Measurements from ENCODE around the gene PFAS. TPM values are rescaled to one million over a fixed set of nuclear protein-coding genes. Genes with fewer than 3 reads are reported as not detected.
A peak's percentile ranks its signal among the peaks of the same experiment; 100 is the strongest.

PFAS gene
- total and polyA plus RNA-seq, 12 donors: 8.6 to 17.9 (median 13.3) TPM

DNA sequence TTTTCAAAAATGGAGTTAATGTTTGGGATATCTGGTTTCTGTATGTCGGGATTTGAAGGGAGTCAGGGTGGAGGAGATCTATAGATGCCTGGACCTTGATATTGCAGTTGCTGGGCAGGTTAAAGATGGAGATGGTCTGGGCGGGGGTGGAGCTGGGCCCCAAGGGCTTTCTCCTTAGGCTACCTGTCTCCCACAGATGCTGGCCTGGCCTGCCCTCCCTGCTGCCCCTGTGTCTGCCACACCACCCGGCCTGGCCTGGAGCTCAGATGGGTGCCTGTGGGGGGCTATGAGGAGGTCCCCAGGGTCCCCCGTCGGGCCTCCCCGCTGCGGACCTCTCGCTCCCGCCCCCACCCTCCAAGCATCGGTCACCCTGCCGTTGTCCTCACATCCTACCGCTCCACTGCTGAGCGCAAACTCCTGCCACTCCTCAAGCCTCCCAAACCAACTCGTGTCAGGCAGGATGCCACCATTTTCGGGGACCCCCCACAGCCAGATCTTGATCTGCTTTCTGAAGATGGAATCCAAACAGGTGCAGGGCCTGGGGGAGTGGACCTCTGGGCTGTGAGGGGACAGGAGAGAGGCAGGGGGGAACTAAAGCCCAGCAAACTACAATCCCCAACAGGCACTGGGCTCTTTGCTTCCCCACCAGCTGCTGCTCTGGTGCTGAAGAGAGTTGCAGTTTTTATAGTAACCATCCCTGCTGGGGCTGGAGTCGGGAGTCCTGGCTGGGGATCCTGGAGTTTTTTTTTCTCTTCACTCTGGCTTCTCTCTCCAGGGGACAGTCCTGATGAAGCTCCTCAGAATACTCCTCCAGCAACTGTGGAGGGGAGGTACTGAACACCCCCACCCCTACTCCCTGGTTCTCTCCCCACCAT is 63.9 kb downstream of the PFAS start:
- H3K4me3 ChIP-seq: peak overlapping the region in 9 of 10 donors; percentile 41 to 71 (median 59)
- intact Hi-C loops (cut with DNase I): loop anchor here in 5 of 10 donors (5.0 to 10.0 kb wide), 4 partner anchors 44 to 64 kb away; partner anchors contain the start of gene KRABD2 (in 1 of the 5)
- WGBS, 2 donors: 54 to 56% methylated on average over 16 of the region's 16 CpGs
- TF ChIP-seq, protein P1, sequence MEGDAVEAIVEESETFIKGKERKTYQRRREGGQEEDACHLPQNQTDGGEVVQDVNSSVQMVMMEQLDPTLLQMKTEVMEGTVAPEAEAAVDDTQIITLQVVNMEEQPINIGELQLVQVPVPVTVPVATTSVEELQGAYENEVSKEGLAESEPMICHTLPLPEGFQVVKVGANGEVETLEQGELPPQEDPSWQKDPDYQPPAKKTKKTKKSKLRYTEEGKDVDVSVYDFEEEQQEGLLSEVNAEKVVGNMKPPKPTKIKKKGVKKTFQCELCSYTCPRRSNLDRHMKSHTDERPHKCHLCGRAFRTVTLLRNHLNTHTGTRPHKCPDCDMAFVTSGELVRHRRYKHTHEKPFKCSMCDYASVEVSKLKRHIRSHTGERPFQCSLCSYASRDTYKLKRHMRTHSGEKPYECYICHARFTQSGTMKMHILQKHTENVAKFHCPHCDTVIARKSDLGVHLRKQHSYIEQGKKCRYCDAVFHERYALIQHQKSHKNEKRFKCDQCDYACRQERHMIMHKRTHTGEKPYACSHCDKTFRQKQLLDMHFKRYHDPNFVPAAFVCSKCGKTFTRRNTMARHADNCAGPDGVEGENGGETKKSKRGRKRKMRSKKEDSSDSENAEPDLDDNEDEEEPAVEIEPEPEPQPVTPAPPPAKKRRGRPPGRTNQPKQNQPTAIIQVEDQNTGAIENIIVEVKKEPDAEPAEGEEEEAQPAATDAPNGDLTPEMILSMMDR (IDR thresholded peaks at IDR 0.05): no peak
- peaks cover 0 to 57% (median 29%) of the 10 kb centered on the region in 7 donors for H3K27me3 ChIP-seq
- DNase-seq (no peak), ATAC-seq (no peak)
- no peaks in the 10 kb centered on the region for H3K9me3 ChIP-seq
- H3K4me1 ChIP-seq: peaks cover 7 to 51% (median 22%) of the 10 kb centered on the region in 9 donors
- peak overlapping the region in 6 of 10 donors; percentile 28 to 96 (median 68) for H3K27ac ChIP-seq
- peaks cover 0 to 47% (median 0%) of the 10 kb centered on the region in 9 donors for H3K36me3 ChIP-seq

DNA sequence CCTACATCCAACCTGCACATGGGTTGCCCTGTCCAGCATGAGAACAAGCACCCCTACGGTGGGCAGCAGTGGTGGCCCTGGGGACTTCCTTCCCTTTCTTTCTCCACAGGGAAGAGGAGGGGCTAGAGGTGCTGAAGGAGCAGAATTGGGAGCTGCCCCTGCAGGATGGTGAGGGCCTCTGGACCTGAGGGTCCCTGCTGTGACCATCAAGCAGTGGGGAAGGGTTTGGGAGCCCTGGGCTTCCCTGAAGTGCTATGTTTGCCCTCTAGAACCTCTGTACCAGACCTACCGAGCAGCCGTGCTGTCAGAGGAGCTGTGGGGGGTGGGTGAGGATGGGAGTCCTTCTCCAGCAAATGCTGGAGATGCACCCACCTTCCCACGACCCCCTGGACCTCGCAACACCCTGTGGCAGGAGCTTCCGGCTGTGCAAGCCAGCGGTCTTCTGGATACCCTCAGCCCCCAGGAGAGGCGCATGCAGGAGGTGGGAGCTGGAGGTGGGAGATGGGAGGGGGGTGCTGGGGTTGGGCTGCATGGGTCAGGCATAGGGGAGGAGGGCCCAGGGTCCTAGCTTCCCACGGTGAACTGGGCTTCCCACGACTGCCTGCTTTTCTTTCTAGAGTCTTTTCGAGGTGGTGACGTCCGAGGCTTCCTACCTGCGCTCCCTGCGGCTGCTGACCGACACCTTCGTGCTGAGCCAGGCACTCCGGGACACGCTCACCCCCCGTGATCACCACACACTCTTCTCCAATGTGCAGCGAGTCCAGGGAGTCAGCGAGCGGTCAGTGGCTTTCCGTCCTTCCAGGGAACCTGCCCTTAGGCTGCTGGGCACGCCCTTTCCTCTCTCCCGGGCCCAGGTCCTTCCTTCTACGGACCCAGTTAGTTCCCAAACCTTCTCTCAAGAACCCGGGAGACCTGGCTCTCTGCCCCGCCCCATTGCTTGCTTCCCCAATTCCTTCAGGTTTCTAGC is 66.0 kb downstream of the PFAS start:
- peaks cover 7 to 42% (median 19%) of the 10 kb centered on the region in 9 donors for H3K4me1 ChIP-seq
- 18 to 22% methylated on average over 29 of the region's 29 CpGs for WGBS, 2 donors
- peaks cover 0 to 68% (median 8%) of the 10 kb centered on the region in 9 donors for H3K36me3 ChIP-seq
- peaks cover 0 to 60% (median 29%) of the 10 kb centered on the region in 7 donors for H3K27me3 ChIP-seq
- peak overlapping the region in 3 of 10 donors; percentile 10 to 90 (median 15) for H3K27ac ChIP-seq
- H3K4me3 ChIP-seq: peak overlapping the region in 6 of 10 donors; percentile 5 to 25 (median 15)
- no peak for ATAC-seq
- no peak for DNase-seq
- TF ChIP-seq, protein P1 (IDR thresholded peaks at IDR 0.05): no peak
- no peaks in the 10 kb centered on the region for H3K9me3 ChIP-seq
- intact Hi-C loops (cut with DNase I): loop anchor here in 5 of 10 donors (5.0 to 10.0 kb wide), 4 partner anchors 42 to 62 kb away; partner anchors contain the start of gene KRABD2 (in 1 of the 5)

DNA sequence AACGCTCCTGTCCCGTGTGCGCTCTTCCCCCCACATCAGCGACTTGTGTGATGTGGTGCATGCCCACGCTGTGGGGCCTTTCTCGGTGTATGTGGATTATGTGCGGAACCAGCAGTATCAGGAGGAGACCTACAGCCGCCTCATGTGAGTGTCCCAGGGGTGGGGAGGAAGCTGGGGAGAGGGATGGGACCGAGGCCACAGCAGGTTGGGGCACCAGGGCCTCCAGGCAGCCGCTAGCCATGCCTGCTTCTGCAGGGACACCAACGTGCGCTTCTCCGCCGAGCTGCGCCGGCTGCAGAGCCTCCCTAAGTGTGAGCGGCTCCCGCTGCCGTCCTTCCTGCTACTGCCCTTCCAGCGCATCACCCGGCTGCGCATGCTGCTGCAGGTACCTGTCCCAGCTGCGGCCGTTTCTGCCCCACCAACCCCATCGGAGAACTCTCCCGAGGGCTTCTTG is 66.7 kb downstream of the PFAS start:
- 30 to 43% methylated on average over 26 of the region's 26 CpGs for WGBS, 2 donors
- Histone ChIP-seq H3K4me3 (peak overlapping the region in 6 of 10 donors; percentile 5 to 25 (median 15)), H3K36me3 (peaks cover 0 to 76% (median 8%) of the 10 kb centered on the region in 9 donors), H3K27ac (peak overlapping the region in 1 of 10 donors; percentile 90), H3K27me3 (peaks cover 0 to 60% (median 29%) of the 10 kb centered on the region in 7 donors), H3K9me3 (no peaks in the 10 kb centered on the region), H3K4me1 (peaks cover 7 to 42% (median 19%) of the 10 kb centered on the region in 9 donors)
- TF ChIP-seq, protein P1 (IDR thresholded peaks at IDR 0.05): no peak
- ATAC-seq (no peak), DNase-seq (no peak)
- intact Hi-C loops (cut with DNase I): loop anchor here in 2 of 10 donors (10.0 kb wide), 1 partner anchor 49 kb away; no protein-coding TSS in a partner anchor

All from heart right ventricle (tissue), 16 donors.